Right ventricle myocardium inferior (tissue), 1 donor: ENCODE results near the gene SLC4A5. TPM values are rescaled to one million over a fixed set of nuclear protein-coding genes. Genes with fewer than 3 reads are reported as not detected.

ENCODE experiments used
- ATAC-seq: fragments of 200-7000 bp; cut with Tn5 transposase; one replicate; pipeline ENCODE4 v1.9.1; 2020; ENCODE audit warnings: mild to moderate bottlenecking, moderate library complexity
- DNase-seq: peaks from one replicate; pipeline ENCODE4 v3.0.0; 2021; ENCODE audit errors: missing footprints
- intact Hi-C: fragments of 100-400 bp; cut with DNase I; formaldehyde crosslinking; loops from one replicate; pipeline ENCODE4 v1.11.0; 2022
- total RNA-seq: library from RNA; stranded (reverse); fragmentation: NEBNext Ultra II Directional; extraction: Animal tissue kit (Norgen Biotek cat#: 25700); gene quantifications from one replicate; pipeline ENCODE4 v1.2.1, GENCODE V29; 2021
- donor health status: DM: no; HTN: yes; CAD: no; lungs with severe emphysema.

The SLC4A5 gene
- total RNA-seq, 1 donor from 2014 or later: 1.1 TPM

DNA sequence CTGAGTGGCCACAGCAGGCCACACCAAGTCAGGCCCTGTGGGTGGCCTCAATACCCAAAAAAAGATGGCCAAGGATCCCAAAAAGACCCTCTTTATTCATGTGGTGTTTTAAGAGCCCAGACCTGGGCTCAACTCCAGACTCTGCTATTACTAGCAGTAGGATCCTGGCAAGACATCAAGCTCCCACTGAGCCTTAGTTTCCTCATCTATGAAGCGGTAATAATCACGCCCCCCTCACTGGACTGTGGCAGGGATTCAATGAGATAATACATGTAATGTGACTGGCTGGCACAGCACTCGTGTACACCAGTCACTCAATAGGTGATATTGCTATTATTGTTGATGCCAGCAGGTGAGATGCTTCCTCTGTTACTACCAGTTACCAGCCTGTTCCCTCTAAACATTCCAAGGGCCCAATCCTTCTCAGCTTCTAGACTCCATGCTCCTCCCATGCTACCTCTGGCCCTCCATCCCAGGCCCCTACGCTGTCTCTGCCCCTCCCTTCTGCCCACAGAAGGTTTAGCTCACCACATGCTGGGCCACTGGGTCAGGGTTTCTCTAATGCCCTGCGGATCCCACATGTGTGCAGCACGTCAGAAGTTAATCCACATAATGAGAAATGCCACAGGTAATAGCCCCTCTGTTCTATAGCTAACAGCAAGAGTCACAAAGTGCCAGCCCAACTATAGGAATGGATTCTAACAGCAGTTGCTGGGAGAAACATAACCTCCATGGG, 51.2 kb downstream of the SLC4A5 start:
- intact Hi-C loops: no loop called here
- ATAC-seq (peak; percentile 26), DNase-seq (no peak)

DNA sequence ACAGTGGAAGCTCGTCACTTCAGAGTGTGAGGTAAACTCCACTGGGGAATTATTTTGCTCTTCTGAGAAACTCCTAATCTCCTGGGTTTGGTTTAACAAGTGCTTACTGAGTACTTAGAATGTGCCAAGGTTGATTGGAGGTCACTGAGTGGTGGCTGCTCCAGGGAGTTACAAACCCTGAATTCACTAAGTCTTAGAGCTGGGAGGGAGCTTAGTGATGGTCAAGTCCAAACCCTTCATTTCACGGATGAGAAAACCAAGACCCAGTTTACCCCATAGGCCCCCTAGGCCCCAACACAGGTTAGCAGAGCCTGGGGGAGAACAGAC, 52.0 kb downstream of the SLC4A5 start:
- intact Hi-C loops: no loop called here
- ATAC-seq (peak; percentile 20), DNase-seq (no peak)

DNA sequence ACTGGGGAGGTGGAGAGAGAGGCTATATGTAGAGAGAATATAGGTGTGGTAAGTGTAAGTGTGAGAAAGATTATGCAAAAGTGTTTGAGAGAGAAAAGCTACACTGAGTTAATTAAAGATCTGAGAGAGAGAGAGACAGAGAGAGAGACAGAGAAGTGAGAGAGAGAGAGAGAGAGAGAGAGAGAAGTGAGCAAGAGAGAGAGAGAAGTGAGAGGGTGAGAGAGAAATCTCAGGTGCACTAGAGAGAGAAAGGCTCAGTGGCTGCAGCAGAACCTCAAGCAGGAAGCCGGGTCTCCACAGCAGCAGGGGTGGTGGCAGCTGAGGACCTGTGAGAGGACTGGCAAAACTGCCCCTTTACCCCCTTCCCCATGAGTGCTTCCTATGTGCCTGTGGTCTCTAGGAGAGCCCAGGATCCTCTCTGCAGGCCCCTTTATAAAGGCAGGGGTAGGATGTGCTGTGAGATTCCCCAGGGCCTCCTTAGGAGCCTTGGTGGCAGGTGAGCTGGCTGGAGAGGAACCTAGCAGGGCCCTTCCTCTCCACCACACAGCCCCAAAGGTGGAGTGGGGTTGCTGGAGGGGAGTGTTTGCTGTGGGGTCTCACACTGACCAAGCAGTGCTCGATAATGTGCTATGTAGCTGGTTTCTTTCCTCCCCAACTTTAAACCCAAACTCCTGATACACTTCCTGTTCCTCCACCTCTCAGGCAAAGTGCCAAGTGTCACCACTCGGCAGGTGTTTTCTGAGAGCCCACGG, 52.6 kb downstream of the SLC4A5 start:
- ATAC-seq (peak; percentile 23), DNase-seq (no peak)
- intact Hi-C loops: no loop called here

DNA sequence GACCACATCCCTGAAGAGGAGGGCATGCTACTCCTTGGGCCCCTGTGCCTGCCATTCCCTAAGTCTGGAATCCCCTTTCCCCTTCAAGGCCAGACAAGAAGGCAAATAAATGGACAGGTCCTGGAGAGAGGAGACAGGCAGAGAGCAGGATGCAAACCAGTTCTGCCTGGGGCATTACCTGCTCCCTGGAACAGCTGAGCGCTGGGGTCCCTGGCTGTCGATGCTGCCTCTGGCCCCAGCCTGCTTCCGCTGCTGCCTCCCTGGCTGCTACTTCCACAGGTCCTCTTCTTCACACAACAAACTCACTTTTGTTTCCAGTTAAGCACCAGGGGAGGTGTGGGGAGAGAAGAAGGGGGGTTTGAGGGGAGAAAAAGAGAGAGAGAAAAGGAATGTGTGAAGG, 53.1 kb downstream of the SLC4A5 start:
- intact Hi-C loops: no loop called here
- DNase-seq: no peak
- ATAC-seq: no peak

DNA sequence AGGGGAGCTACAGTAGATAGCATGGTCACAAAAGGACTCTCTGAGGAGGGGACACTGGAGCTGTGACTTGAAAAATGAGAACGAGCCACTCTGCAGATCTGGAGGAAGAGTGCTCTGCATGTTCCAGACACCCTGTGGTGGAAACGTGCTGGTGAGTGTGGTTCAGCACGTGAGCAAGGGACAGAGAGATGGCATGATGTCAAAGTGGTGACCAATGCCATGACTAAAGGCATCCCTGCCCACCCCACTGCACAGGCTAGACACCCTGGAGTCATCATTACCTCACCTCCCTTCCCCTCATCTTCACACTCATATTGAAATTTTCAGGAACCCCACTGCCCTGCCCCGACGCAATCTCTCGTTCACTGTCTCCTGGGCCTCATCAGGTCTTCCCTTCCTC, 56.5 kb downstream of the SLC4A5 start:
- ATAC-seq (no peak), DNase-seq (no peak)
- intact Hi-C loops: no loop called here

DNA sequence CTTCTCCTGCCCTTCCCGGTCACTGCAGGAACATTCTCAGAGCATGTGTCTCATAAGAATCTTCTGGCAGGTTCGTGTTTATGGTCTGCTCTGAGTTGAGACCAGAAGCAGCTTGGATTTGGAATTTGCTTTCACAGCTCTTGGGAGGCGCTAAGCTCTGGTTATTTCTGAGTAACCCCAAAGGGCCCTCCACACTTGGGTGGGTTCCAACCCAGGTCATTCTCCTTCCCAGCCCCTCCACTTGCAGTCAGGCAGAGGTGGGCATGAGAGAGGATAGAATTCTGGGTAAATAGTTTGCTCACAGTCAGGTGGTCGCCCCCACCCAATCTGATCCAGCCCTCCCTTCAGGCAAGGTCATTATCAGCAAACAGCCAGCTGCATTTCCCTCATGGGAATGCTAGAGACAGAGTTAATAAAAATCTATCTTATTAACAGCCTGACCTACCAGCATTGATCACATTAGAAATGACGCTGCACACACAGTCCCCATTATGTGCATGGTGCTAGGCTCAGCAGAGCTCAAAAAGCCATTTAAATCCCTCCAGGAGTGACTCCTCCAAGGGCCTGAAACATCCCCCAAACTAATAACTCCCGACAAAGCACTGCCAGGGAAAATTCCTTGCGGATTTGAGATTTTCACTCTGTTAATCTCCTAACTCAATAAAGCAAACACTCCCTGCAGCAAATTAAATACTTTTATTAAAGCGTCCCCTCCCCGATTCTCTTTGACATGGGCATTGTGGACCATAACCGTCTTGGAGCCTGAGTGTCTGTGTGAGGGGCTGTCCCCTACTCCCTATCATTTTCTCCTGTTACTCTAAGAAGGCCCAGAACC, 61.9 kb downstream of the SLC4A5 start:
- ATAC-seq: no peak
- intact Hi-C loops: no loop called here
- no peak for DNase-seq

DNA sequence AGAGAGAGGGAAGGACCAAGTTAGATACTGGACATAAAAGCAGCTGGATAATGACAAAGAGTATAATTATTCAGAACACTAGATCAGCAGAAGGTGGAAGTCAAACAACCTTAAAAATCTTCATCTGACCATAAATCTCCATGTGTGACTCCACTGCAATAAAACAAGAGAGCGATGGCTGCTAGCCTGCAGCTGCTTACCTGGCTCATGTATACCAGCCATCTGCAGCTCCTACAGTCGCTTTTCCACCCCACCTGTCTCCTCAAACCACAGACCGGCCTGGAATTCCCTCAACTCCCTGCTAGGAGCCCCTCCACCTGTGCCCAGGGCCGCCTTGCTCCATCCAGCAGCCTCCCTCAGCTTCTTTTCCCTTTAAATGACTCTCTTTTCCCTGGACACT, 64.5 kb downstream of the SLC4A5 start:
- intact Hi-C loops: no loop called here
- ATAC-seq (no peak), DNase-seq (no peak)

DNA sequence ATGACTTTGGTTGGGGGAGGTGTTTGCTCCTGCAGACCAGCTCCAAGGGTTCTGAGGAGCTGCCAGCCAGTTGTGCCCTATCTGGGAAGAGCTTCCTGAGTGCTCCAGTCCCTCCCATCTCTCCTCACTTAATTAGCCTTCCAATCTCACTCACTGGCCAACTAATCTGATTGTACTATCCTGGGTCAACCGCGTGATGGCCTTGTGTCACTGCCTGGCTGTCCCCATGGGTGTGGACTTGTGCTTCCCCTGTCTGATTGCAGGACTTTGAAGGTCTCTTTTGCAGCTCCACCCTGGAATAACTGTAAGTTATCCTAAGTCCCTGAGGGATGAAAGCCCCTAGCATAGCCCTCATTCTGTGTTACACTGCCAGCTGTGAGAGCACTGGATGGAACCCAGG, 65.0 kb downstream of the SLC4A5 start:
- ATAC-seq: peak; percentile 65
- intact Hi-C loops: no loop called here

DNA sequence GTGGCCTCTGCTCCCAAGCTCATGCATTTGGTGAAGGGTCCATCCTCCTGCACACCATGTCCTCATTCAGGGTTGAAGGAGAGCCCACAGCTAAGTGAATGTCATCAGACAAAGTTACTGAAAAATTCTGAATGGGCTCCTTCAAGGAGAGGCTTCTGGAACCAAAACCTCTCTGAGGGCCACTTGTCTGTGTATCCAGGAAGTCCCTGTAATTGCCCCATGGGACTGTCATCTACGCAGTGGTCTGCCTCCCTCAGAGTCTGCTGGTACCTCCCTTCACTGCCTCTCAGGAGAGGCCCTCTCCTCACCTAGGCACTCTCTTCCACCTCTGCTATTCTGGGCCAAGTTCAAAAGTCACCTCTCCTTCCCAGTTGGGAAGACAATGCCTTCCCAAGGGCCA, 68.0 kb downstream of the SLC4A5 start:
- no peak for ATAC-seq
- DNase-seq: no peak
- intact Hi-C loops: no loop called here

More for the DNA sequence above, 65.0 kb downstream of the SLC4A5 start:
- DNase-seq: no peak

DNA sequence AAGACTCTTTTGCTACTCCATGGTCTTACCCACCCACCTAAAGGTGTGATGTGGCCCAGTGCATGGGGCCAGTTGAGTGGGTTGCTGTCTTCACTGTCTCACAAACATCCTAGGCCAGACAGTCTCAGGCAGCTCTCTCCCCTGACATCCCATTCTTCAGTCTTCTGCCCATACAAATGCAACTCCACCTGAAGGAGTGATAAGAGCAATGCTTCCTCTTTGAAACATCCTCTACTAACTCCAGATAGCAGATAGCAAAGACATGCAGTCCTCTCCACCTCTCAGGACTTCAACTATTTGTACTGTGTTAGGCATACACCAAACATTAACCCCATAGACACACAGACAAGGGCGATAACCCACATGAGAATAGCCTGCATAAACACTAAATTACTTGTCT, 73.5 kb downstream of the SLC4A5 start:
- DNase-seq (no peak), ATAC-seq (no peak)
- intact Hi-C loops: loop anchor here (5.0 kb wide), 1 partner anchor 123 kb away; no protein-coding TSS in a partner anchor

DNA sequence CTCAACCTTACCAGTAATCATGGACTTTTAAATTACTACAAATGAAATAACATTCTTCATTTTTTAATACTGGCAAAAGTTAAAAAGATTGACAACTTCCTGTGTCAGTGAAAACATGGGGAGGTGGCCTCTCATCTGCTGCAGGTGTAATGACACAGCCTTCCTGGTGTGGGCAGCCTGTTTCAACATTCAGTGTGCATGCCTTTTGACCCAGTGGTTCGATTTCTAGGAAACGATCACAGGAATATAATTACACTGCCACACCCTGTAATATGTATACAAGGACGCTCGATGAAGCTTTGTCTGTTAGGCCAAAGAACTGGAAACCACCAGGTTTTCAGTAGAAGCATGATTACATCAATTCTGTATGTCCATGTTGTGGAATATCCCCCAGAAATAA, 76.1 kb downstream of the SLC4A5 start:
- intact Hi-C loops: loop anchor here (5.0 kb wide), 1 partner anchor 125 kb away; no protein-coding TSS in a partner anchor
- ATAC-seq: no peak

DNA sequence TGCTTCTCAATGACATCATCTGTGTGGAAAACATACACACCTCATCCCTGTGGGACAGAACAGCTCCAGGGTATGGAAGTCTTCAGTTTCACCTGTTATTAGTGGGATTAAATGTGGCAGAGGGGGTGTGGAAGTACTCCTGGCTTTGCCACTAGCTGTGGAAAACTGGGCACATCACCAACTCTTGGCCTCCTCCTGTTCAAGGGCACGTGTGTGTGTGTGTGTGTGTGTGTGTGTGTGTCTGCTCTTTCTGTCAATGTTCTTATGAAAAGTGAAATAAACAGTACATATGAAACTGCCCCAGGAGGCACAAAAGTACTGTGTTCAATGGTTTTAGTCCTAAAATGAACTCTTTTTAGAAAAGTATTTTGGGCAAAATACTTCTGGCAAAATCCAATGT, 78.9 kb downstream of the SLC4A5 start:
- no peak for DNase-seq
- intact Hi-C loops: no loop called here
- ATAC-seq: no peak

More for the DNA sequence above, 76.1 kb downstream of the SLC4A5 start:
- DNase-seq: no peak

DNA sequence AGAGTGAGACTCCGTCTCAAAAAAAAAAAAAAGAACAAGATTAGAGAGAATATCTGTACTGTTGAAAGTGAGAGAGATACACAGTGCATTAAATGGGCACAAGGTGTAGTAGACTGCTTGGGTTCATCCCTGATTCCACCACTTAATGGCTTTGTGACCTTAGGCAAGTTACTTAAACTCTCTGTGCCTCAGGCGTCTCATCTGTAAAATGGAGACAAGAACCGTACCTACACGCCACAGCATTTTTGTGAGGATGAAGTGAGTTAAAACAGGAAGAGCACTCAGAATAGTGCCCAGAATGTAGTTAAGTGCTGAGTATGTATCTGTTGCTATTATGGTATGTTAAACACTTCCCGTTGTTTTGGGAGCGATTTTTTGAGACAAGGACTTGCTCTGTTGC, 80.5 kb downstream of the SLC4A5 start:
- ATAC-seq (no peak), DNase-seq (no peak)
- intact Hi-C loops: no loop called here

DNA sequence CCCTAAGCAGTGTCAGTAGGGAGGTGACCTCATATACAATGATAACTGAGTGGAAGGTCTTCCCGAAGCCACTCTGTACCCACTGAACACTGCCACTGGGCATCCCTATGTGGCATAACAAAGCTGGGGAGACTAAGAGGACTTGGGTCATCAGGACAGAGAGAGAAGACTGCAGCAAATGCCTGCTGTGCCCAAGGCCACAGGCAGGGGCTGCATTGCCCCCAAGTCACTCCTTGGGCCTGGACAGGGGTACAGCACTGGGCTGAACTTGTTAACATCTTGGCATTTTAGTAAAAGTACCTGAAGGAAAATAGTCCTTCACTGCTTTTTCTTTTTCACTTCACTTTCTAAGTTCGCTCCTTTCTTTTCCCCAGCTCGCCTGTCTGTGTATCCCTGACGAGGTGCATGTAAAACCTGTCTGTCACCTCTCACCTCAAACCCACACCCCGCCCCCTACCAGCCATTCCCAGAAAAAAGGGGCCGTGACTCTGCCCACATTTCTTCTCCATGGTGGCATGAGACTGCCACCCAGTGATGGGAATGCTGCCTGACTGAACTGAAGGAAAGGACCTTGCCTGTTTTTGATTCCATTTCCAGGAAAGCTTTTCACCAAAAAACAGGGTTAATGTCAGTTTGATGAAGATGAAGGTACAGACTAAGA, 81.9 kb downstream of the SLC4A5 start:
- intact Hi-C loops: no loop called here
- peak; percentile 70 for ATAC-seq

DNA sequence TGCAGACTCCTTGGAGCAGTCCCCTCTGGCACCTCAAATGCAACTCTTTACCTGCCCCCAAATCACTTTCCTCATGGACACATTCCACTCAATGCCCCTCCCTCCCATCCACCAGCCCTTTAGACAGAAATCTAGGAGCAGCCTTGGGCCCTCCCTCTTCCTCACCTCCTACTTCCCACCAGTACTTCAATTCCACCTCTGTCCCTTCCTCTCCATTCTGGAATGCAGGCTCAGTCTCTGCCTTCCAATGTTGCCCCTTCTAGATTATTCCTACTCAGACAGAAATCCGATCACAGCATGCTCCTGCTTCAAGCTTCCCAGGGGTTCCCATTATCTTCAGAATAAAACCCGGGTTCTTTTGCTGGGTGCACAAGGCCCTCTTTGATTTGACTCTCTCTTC, 82.7 kb downstream of the SLC4A5 start:
- intact Hi-C loops: no loop called here
- ATAC-seq (no peak), DNase-seq (no peak)

More for the DNA sequence above, 81.9 kb downstream of the SLC4A5 start:
- no peak for DNase-seq

DNA sequence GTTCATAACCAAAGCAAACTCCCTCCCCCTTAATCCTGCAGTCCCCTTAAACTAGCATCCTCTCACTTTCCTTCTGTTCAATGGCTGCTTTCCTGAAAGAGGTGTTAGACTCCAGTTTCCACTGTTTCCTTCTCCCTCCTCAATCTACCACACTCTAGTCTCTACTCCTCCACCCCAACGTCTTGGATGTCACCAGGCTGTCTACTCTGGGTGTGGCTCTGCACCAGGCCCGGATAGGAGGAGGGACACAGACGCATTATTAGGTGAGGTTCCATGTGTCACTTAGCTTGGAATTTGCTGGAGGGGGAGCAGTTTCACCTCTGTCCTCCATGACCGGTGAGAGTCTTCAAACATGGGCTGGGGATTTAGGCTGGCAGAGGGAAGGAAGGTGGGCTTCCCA, 83.5 kb downstream of the SLC4A5 start:
- no peak for ATAC-seq
- DNase-seq: no peak
- intact Hi-C loops: loop anchor here (10.0 kb wide), 1 partner anchor 435 kb away; the partner anchor contains the start of gene STAMBP

DNA sequence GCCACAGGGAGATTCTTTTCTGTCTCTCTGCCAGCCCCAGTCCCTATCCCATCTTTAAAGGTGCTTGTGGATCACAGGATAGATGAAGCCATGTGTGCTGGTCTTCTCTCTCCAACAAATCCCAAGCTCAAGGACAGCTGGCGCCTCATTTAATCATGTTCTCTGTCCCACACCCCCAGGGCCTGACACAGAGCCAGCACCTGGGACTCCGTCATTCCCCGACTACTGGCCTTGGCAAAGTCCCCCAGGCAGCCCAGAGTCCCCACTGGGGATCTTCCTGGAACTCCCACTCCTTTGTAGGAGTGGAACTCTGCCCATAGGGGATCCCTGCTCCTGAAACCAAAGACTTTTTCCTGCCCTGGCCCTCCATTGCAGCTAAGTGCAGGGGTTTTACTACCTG, 84.0 kb downstream of the SLC4A5 start:
- intact Hi-C loops: loop anchor here (10.0 kb wide), 1 partner anchor 434 kb away; the partner anchor contains the start of gene STAMBP
- no peak for DNase-seq
- ATAC-seq: no peak

DNA sequence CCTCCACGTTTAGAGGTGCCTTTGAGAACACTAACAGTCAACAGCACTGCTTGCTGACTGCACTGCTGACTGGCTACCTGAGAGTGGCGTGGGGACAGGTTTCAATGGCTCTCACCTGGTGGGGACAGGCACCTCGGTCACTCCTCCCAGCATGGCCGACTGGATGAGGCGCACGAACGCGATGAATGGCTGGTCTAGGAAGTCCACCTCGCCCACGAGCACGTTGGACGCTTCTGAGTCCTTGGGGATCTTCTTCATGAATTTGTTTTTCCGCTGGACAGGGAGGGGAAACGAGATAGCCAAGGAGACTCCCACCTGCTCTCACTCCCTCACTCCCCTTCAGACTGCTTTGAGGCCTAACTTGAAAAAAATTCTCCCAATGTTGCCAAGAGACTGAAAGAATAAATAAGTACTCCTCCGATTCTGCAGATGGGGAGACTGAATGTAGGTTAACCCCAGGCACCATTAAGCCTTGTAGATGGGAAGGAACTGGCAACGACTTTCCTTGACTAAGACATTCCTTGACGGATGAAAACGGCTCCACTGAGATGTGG, 87.5 kb downstream of the SLC4A5 start:
- no peak for DNase-seq
- intact Hi-C loops: loop anchor here (10.0 kb wide), 1 partner anchor 431 kb away; the partner anchor contains the start of gene STAMBP
- ATAC-seq: no peak

DNA sequence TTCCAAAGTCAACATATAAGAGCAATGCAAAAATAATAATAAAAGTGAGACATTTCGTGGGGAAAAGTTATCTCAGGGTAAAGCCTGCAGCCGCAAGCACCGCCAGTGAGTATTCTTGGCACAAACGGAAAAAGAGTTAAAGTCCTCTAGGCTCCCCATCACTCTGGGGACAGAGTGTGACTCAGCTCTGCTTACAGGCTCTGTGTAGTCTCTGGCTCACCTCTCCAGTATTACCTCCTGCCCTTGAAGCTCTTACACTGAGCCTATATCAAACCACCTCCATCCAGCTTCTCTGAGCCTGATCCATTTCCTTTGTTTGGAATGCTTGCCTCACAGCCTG, 89.3 kb downstream of the SLC4A5 start:
- peak; percentile 84 for ATAC-seq
- DNase-seq: no peak
- intact Hi-C loops: loop anchor here (5.0 to 10.0 kb wide), 2 partner anchors 83 to 429 kb away; partner anchors contain the start of gene STAMBP
